PC-9 (cell line): ENCODE measurements around the gene CIBAR2.

ENCODE experiments used
- CTCF ChIP-seq: fragments of 200-600 bp; sonication (generic); conservative IDR thresholded peaks from 2 replicates; pipeline ENCODE4 v1.6.1; 2017; ENCODE audit warnings: mixed run types, antibody characterized with exemption, mild to moderate bottlenecking, moderate library complexity
- EZH2 ChIP-seq: fragments of 200-600 bp; sonication (generic); IDR thresholded peaks from 2 replicates; pipeline ENCODE4 v1.8.0; 2017; ENCODE audit warnings: antibody characterized with exemption, low read depth

GRCh38 chr16:85057212-85057889, 54.9 kb downstream of the CIBAR2 start:
- TF ChIP-seq CTCF, result peak; percentile 62
- no peak for TF ChIP-seq EZH2
